C4-2B (cell line): Measurements from ENCODE around the gene SFMBT1.

ENCODE experiments used
- H3K27ac ChIP-seq: fragments of 450-650 bp; 2 replicates; pipeline ENCODE4 v1.5.1; 2017
- ZFX ChIP-seq: fragments of 450-650 bp; IDR thresholded peaks from 2 replicates; pipeline ENCODE4 v1.6.1; 2017
- TF ChIP-seq, protein P1 (sequence below): fragments of 450-650 bp; conservative IDR thresholded peaks from 2 replicates; pipeline ENCODE4 v1.5.1; 2017; ENCODE audit warnings: mild to moderate bottlenecking

SFMBT1 gene

DNA sequence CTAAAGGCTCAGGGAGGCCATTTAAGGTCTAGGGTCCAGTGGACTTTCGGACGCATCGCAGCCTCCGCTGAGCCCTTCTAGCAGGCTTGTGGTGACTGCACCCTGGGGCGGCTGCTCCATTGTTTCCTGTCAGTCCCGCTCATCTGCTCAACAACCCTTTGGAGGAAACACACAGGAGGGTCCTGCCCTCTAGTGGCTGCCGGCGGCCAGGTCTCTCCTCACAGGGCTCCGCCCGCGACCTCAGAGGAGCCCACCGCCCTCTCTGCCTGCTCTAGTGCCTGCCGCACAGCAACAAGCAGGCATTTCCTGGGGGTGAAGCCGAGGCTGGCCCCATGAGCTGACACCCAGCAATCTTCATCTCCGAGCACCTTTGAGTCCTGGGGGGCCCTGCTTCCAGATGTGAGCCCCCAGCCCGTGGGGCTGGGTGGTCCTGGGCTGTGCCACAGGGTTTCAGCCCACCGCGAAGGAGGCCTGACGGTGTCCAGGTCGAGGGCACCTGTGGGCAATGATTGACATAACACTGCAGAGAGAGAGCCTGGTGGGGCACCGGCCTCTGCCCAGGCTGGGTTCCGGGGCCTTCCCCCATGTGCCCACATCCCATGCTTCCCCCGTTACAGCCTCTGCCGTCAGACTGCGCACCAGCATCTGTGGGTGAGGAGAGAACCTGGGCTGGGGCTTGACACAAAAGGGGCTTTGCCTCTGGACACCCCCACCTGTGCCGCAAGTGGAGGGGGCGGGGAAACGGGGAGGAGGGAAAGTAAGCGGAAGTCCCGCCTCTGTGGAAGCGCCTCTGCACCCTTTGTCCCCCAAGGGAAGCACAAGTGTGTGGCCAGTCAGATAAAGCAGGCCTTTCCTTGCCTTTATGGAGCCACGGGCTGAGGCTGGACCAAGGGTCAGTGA is 27.0 kb upstream of the SFMBT1 start:
- peak overlapping the region; percentile 4; the same call in 1 of the 2 replicates for H3K27ac ChIP-seq
- TF ChIP-seq, protein P1, sequence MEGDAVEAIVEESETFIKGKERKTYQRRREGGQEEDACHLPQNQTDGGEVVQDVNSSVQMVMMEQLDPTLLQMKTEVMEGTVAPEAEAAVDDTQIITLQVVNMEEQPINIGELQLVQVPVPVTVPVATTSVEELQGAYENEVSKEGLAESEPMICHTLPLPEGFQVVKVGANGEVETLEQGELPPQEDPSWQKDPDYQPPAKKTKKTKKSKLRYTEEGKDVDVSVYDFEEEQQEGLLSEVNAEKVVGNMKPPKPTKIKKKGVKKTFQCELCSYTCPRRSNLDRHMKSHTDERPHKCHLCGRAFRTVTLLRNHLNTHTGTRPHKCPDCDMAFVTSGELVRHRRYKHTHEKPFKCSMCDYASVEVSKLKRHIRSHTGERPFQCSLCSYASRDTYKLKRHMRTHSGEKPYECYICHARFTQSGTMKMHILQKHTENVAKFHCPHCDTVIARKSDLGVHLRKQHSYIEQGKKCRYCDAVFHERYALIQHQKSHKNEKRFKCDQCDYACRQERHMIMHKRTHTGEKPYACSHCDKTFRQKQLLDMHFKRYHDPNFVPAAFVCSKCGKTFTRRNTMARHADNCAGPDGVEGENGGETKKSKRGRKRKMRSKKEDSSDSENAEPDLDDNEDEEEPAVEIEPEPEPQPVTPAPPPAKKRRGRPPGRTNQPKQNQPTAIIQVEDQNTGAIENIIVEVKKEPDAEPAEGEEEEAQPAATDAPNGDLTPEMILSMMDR = peak; percentile 93
- TF ChIP-seq ZFX = no peak

DNA sequence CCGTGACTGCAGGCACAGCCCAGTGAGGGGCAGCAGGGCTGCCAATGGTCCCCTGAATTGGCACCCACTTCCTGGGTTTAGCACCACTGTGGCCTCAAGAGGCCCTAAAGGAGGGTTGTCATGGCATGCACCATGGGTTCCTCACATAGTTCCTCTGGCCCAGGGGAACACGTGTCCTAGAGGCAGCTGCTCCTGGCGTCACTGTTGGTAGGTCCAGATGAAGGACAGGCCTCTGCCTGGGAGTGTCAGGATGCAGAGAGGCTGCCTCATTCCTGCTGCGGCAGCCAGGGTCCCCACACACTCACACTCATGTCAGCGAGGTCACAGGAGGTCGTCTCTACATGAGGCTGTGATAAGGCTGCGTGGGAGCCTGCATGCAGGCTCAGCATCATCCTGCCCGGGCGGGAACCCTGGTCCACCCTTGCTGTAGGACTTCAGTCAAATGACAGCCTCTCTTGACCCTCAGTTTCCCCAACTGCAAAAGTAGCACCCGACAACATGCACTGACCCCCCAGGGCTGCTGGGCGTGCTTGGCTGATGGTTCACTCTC is 26.1 kb upstream of the SFMBT1 start:
- no peak overlapping the region; the same call in 1 of the 2 replicates for H3K27ac ChIP-seq
- TF ChIP-seq, protein P1 = no peak
- TF ChIP-seq ZFX = no peak

DNA sequence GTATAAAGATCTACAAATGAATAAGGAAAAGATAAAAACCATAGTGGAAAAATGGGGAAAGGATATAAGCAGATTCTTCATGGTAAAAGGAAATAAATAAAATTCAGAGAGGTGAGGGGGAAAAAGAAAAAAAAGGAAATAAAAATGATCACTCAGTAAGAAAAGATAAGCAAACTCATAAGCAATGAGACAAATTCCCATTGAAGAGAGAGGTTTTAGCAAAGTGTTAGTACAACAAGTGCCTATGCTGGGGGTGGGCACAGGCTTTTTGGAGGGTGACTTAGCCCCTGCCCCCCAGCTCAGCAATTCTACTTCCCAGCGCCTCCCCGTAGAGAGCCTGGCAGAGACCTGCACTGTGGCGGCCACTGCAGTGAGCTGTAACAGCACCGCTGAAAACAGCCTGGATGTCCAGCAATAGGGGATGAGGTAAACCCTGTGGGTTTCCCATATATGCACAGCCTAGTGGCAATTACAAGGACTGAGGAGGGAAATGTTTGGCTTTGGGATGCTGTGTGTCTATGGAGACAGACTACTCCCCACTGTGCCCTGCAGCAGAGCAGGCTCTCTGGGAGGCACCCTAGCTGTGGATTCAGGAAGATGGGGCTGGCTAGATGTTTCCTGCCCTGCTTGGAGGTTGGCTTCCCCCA is 23.7 kb upstream of the SFMBT1 start:
- H3K27ac ChIP-seq = no peak overlapping the region
- no peak for TF ChIP-seq ZFX
- TF ChIP-seq, protein P1 = no peak

DNA sequence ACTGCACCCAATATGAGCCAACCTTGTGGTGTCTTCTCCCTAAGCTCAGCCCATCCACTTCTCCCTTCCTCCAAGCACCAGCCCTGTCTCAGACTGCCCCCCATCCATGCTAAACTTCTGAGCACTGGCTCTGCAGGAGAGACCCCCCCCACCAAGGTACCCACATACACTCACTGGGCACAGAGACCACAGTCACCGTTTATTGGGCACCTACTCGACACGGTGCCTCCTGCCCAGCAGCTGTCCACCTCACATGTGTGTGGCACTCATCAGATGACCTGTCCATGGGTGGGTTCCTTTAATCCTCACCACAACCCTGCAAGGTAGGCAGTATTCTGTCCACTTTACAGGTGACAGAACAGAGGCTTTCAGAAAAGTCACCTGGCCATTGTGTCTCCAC is 22.3 kb upstream of the SFMBT1 start:
- no peak overlapping the region for H3K27ac ChIP-seq
- TF ChIP-seq, protein P1 = no peak
- no peak for TF ChIP-seq ZFX

DNA sequence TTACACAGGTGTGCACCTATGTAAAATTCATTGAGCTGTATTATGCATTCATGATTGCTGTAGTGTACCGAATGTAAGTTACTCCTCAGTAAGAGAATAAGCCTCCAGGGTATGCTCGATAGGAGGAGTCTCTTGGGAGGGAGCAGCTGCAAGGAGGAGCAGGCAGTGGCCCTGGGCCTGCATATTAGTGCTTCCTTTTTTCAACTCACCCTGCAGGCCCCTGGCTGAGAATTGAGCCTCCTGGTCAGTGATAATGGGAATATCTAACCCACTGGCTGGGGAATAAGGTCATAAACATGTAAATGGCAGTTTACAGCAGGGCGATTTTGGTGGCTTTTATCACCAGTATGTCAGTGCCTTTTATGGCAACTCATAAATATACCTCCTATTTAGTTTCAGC is 21.7 kb upstream of the SFMBT1 start:
- H3K27ac ChIP-seq = no peak overlapping the region
- no peak for TF ChIP-seq ZFX
- TF ChIP-seq, protein P1 = no peak

DNA sequence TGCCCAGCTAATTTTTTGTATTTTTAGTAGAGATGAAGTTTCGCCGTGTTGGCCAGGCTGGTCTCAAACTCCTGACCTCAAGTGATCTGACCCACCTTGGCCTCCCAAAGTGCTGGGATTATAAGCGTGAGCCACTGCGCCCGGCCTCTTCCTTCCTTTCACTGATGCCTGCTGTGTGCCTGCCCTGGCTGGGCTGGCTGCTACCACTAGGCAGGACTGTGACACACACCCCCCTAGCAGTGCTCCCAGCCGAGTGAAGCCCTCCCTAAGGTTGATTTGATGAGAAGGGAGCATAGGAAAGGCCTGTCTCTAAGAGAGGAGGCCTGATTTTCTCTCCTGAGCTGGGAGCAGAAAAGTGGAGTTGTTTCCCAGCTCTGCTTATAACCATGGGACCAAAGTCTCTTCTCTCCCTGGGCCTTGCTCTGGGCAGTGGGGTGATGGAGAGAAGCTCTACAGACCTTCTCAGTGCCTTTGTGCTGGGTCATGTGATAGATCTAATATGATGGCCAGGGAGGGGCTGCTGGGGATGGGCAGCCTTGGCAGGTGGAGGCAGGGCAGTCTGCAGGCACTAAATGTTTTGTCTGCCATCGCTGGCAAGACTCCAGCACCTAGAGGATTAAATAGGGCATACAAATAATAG is 20.1 kb upstream of the SFMBT1 start:
- no peak for TF ChIP-seq ZFX
- TF ChIP-seq, protein P1 = no peak
- H3K27ac ChIP-seq = no peak overlapping the region
